Hematopoietic multipotent progenitor cell treated with erythropoietin and hydrocortisone succinate and interleukin-3 and kit ligand, for 6 days (in vitro differentiated cells): ENCODE results near the gene SCLT1.

Experiments used
- DNase-seq: peaks from one replicate; pipeline ENCODE4 v3.0.0-alpha.2; 2015

SCLT1 gene

GRCh38 chr4:128837198-128837597, 256.1 kb downstream of the SCLT1 start:
- DNase-seq, result no peak

- no peak for DNase-seq
These were observed 257.7 kb downstream of the SCLT1 start for GRCh38 chr4:128835498-128836222.
